Mesothelial cell of epicardium (in vitro differentiated cells): ENCODE measurements around the gene PCED1B. TPM values are rescaled to one million over a fixed set of nuclear protein-coding genes. Genes with fewer than 3 reads are reported as not detected.

Experiments
- DNase-seq, 2 experiments: peaks; one replicate each; pipeline ENCODE4 v3.0.0; 2021; ENCODE audit warnings: low spot score in 2 of 2; ENCODE audit not compliant: unreplicated experiment in 2 of 2
- H3K27ac Mint-ChIP-seq: 2 replicates; pipeline ENCODE4 v1.8.0; 2021; ENCODE audit warnings: mixed read lengths
- H3K27me3 Mint-ChIP-seq: 2 replicates; pipeline ENCODE4 v1.8.0; 2021; ENCODE audit warnings: low read depth, mixed read lengths
- H3K36me3 Mint-ChIP-seq: 2 replicates; pipeline ENCODE4 v1.8.0; 2021; ENCODE audit warnings: mixed read lengths
- H3K4me1 Mint-ChIP-seq: 2 replicates; pipeline ENCODE4 v1.8.0; 2021; ENCODE audit warnings: mixed read lengths
- H3K4me3 Mint-ChIP-seq: 2 replicates; pipeline ENCODE4 v1.8.0; 2021; ENCODE audit warnings: mild to moderate bottlenecking, moderate library complexity, mixed read lengths
- H3K9me3 Mint-ChIP-seq: 2 replicates; pipeline ENCODE4 v1.8.0; 2021; ENCODE audit warnings: mixed read lengths
- total RNA-seq: library from RNA; stranded (reverse); gene quantifications from 3 replicates; pipeline ENCODE4 v1.2.1, GENCODE V29; 2021
- TF ChIP-seq, protein P1 (sequence below): fragments of 200-600 bp; sonication (generic); IDR thresholded peaks from one replicate; pipeline ENCODE4 v1.5.0; 2021; ENCODE audit warnings: antibody characterized with exemption; ENCODE audit not compliant: unreplicated experiment

The PCED1B gene
- total RNA-seq, 1 donor from 2014 or later = 2.8 TPM

DNA sequence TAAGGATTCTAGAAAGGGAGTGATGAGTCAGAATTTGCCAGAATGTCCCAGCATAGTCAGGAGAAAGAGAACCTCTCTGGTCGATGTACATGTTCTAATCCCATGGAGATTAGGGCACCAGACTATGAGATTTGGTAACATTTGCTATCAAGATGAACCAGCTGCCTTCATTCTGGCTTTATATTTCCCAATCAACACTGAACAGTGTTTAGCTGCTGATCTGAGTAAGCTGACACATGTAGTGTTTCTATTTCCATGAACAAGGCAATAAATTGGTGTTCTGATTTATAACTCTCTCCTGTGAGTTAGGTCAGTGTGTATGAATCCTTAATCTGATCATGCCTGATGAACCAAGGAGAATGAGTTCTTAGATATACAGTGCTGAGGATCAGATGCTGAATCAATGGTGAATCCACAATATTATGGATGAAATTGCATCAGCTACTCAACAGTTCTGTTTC, 158.4 kb downstream of the PCED1B start:
- no peak for DNase-seq
- Mint-ChIP-seq H3K27me3 (no peaks in the 10 kb centered on the region), H3K4me3 (no peak overlapping the region), H3K9me3 (peaks cover 8% of the 10 kb centered on the region), H3K36me3 (peaks cover 8% of the 10 kb centered on the region), H3K4me1 (peaks cover 9% of the 10 kb centered on the region), H3K27ac (no peak overlapping the region)
- TF ChIP-seq, protein P1, sequence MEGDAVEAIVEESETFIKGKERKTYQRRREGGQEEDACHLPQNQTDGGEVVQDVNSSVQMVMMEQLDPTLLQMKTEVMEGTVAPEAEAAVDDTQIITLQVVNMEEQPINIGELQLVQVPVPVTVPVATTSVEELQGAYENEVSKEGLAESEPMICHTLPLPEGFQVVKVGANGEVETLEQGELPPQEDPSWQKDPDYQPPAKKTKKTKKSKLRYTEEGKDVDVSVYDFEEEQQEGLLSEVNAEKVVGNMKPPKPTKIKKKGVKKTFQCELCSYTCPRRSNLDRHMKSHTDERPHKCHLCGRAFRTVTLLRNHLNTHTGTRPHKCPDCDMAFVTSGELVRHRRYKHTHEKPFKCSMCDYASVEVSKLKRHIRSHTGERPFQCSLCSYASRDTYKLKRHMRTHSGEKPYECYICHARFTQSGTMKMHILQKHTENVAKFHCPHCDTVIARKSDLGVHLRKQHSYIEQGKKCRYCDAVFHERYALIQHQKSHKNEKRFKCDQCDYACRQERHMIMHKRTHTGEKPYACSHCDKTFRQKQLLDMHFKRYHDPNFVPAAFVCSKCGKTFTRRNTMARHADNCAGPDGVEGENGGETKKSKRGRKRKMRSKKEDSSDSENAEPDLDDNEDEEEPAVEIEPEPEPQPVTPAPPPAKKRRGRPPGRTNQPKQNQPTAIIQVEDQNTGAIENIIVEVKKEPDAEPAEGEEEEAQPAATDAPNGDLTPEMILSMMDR = no peak

DNA sequence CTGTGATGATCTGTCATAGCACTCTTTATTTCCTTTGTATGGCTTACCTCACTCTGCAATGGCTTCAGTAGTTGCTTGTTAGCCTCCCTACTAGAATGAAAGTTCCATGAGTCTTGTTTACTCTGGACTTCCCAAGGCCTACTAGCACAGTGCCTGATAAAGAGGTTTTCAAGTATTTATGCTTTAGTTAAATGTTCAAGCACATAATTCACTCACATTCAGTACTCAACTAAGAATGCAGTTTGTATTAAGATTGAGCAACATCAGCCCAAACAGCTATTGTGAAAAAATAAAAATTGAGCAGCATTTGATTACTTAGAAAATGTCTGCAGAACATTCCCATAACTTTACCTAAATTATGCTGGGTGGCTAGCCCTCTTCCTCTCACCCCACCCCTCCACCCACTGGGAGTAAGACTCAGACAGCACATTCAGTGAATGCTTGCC, 159.3 kb downstream of the PCED1B start:
- DNase-seq = no peak
- Mint-ChIP-seq H3K36me3 (peaks cover 8% of the 10 kb centered on the region), H3K4me1 (peaks cover 9% of the 10 kb centered on the region), H3K27ac (peak overlapping the region; percentile 1), H3K4me3 (no peak overlapping the region), H3K9me3 (peaks cover 8% of the 10 kb centered on the region), H3K27me3 (no peaks in the 10 kb centered on the region)
- TF ChIP-seq, protein P1 = no peak

DNA sequence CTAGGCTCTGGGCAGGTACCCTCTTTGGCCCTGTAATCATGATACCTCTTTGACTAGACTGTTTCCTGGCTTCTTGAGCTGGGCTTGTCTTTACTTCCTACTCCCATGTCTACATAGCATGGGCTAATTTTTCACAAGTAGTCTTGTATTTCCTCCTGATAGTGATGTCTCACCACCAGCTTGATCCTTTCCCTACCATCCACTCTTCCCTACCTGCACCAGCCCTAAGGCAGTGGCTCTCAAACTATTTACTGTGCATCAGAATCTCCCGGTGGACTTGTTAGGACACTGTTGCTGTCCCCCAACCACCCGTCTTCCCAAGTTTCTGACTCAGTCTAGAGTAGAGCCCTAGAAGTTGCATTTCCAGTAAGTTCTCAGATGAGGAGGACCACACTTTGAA, 163.0 kb downstream of the PCED1B start:
- Mint-ChIP-seq H3K36me3 (no peaks in the 10 kb centered on the region), H3K27me3 (no peaks in the 10 kb centered on the region), H3K9me3 (no peaks in the 10 kb centered on the region), H3K4me3 (no peak overlapping the region), H3K4me1 (peaks cover 9% of the 10 kb centered on the region), H3K27ac (no peak overlapping the region)
- TF ChIP-seq, protein P1 = no peak
- no peak for DNase-seq

DNA sequence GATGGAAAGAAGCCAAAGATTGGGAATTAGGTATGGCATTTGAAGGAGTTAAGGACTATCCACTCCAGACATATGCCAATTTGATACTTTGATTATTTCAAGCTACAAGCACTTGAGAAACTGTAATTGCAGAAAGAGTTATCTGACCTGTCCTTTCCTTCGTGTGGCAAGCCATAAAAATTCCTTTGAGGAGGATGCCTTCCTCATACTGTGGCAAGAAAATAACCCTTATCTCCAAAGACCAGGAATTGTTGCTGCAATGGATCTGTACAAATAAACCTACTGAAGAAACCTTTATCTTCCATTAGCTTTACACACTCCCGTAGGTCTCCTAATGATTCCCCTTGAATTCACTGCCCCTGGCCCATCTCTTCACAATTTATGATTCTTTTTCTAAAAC, 165.4 kb downstream of the PCED1B start:
- Mint-ChIP-seq H3K27me3 (no peaks in the 10 kb centered on the region), H3K36me3 (no peaks in the 10 kb centered on the region), H3K9me3 (no peaks in the 10 kb centered on the region), H3K27ac (no peak overlapping the region), H3K4me1 (peaks cover 8% of the 10 kb centered on the region), H3K4me3 (no peak overlapping the region)
- TF ChIP-seq, protein P1 = no peak
- DNase-seq = no peak

DNA sequence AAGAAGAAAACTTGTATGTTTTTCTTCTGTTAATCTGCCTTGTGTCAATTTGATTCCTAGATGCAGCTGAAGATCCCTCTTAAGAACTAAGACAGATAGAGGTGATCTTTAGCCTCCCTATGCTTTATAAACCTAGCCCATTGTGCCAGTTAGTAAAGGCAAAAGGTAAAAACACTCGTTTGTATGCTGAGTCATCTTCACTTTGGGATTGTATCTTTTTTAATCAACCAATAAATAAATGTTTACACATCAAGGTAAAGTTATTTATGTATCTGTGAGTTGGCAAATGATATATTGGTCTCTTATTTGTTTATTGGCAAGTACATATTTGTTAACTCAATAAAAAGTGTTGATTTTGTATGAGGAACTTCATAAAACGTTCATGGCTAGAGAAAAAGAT, 166.2 kb downstream of the PCED1B start:
- Mint-ChIP-seq H3K9me3 (peaks cover 3% of the 10 kb centered on the region), H3K36me3 (peaks cover 2% of the 10 kb centered on the region), H3K27me3 (no peaks in the 10 kb centered on the region), H3K27ac (no peak overlapping the region), H3K4me1 (peaks cover 8% of the 10 kb centered on the region), H3K4me3 (no peak overlapping the region)
- TF ChIP-seq, protein P1 = no peak
- no peak for DNase-seq

DNA sequence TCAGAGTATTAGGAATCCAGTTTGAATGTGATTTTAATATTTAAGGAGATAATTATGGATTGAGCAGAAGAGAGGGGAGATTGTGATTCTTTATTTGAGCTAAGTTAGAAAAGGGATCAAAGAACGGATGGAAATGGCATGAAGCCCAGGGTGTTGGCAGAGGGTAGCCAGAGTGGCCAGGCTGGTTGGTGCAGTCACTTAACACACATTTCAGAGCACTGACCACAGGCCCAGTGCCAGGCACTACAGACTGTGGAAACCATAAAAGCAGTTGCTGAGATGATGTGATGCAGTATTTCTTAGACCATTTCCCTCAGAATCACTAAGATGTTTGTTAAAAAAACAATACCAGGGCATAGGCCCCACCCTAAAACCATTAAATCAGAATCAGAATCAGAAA, 168.0 kb downstream of the PCED1B start:
- TF ChIP-seq, protein P1 = no peak
- Mint-ChIP-seq H3K27ac (no peak overlapping the region), H3K4me1 (peaks cover 8% of the 10 kb centered on the region), H3K4me3 (no peak overlapping the region), H3K36me3 (peaks cover 10% of the 10 kb centered on the region), H3K9me3 (peaks cover 19% of the 10 kb centered on the region), H3K27me3 (no peaks in the 10 kb centered on the region)
- DNase-seq = no peak
